ENCODE measurements around the gene TMEM63C.
A peak's percentile ranks its signal among the peaks of the same experiment; 100 is the strongest.

The TMEM63C gene

GRCh38 chr14:77265561-77266335 lies 84.2 kb downstream of the TMEM63C start:
- H3K4me3 Mint-ChIP-seq: no peak overlapping the region
- H3K9me3 Mint-ChIP-seq: peaks cover 5% of the 10 kb centered on the region
- H3K4me1 Mint-ChIP-seq: peaks cover 4% of the 10 kb centered on the region
- peaks cover 16% of the 10 kb centered on the region for H3K27me3 Mint-ChIP-seq
- no peak overlapping the region for H3K27ac Mint-ChIP-seq
- H3K36me3 Mint-ChIP-seq: peaks cover 1% of the 10 kb centered on the region

GRCh38 chr14:77266336-77266735 lies 84.7 kb downstream of the TMEM63C start:
- Mint-ChIP-seq H3K27me3 (peaks cover 18% of the 10 kb centered on the region), H3K4me3 (no peak overlapping the region), H3K4me1 (peaks cover 4% of the 10 kb centered on the region)

GRCh38 chr14:77267937-77268699 lies 86.5 kb downstream of the TMEM63C start:
- H3K27me3 Mint-ChIP-seq: peaks cover 25% of the 10 kb centered on the region
- peaks cover 4% of the 10 kb centered on the region for H3K4me1 Mint-ChIP-seq
- H3K36me3 Mint-ChIP-seq: peaks cover 1% of the 10 kb centered on the region
- peaks cover 5% of the 10 kb centered on the region for H3K9me3 Mint-ChIP-seq
- no peak overlapping the region for H3K4me3 Mint-ChIP-seq
- no peak overlapping the region for H3K27ac Mint-ChIP-seq

More at GRCh38 chr14:77266336-77266735, 84.7 kb downstream of the TMEM63C start:
- H3K36me3 Mint-ChIP-seq: peaks cover 1% of the 10 kb centered on the region
- peaks cover 5% of the 10 kb centered on the region for H3K9me3 Mint-ChIP-seq
- no peak overlapping the region for H3K27ac Mint-ChIP-seq

- H3K4me3 Mint-ChIP-seq: no peak overlapping the region
- H3K27ac Mint-ChIP-seq: no peak overlapping the region
- peaks cover 25% of the 10 kb centered on the region for H3K27me3 Mint-ChIP-seq
- H3K9me3 Mint-ChIP-seq: peaks cover 5% of the 10 kb centered on the region
- peaks cover 1% of the 10 kb centered on the region for H3K36me3 Mint-ChIP-seq
- H3K4me1 Mint-ChIP-seq: peaks cover 4% of the 10 kb centered on the region
Observed at GRCh38 chr14:77268989-77269600, 87.5 kb downstream of the TMEM63C start.

- Mint-ChIP-seq H3K4me1 (peaks cover 4% of the 10 kb centered on the region), H3K4me3 (no peak overlapping the region), H3K9me3 (peaks cover 5% of the 10 kb centered on the region), H3K27ac (no peak overlapping the region), H3K27me3 (peaks cover 25% of the 10 kb centered on the region), H3K36me3 (peaks cover 1% of the 10 kb centered on the region)
Observed at GRCh38 chr14:77270361-77271112, 88.9 kb downstream of the TMEM63C start.

- Mint-ChIP-seq H3K4me3 (no peak within 1 kb of the TSS), H3K4me1 (peaks cover 4% of the 10 kb centered on the region), H3K27me3 (peaks cover 25% of the 10 kb centered on the region), H3K9me3 (peaks cover 5% of the 10 kb centered on the region), H3K27ac (no peak within 1 kb of the TSS), H3K36me3 (peaks cover 4% of the 10 kb centered on the region)
Observed at GRCh38 chr14:77271113-77271710, 89.6 kb downstream of the TMEM63C start, which contains the start of gene NGB. Gene NGB, minus strand, starts transcription at chr14:77271206. Its CDS starts 269 bp downstream, at chr14:77270937.

- Mint-ChIP-seq H3K27ac (no peak overlapping the region), H3K36me3 (peaks cover 4% of the 10 kb centered on the region), H3K27me3 (peaks cover 25% of the 10 kb centered on the region)
Observed at GRCh38 chr14:77272261-77272660, 90.7 kb downstream of the TMEM63C start.

GRCh38 chr14:77273796-77274195 lies 92.2 kb downstream of the TMEM63C start:
- Mint-ChIP-seq H3K4me1 (peaks cover 4% of the 10 kb centered on the region), H3K27me3 (peaks cover 19% of the 10 kb centered on the region), H3K36me3 (peaks cover 2% of the 10 kb centered on the region), H3K4me3 (no peak overlapping the region), H3K27ac (no peak overlapping the region), H3K9me3 (no peaks in the 10 kb centered on the region)

More at GRCh38 chr14:77272261-77272660, 90.7 kb downstream of the TMEM63C start:
- peaks cover 5% of the 10 kb centered on the region for H3K9me3 Mint-ChIP-seq
- H3K4me3 Mint-ChIP-seq: no peak overlapping the region
- H3K4me1 Mint-ChIP-seq: peaks cover 4% of the 10 kb centered on the region

- no peak overlapping the region for H3K27ac Mint-ChIP-seq
- H3K27me3 Mint-ChIP-seq: peaks cover 12% of the 10 kb centered on the region
- peaks cover under 1% of the 10 kb centered on the region for H3K4me1 Mint-ChIP-seq
- H3K4me3 Mint-ChIP-seq: no peak overlapping the region
- peaks cover 2% of the 10 kb centered on the region for H3K36me3 Mint-ChIP-seq
- no peaks in the 10 kb centered on the region for H3K9me3 Mint-ChIP-seq
Observed at GRCh38 chr14:77275041-77275580, 93.5 kb downstream of the TMEM63C start.

GRCh38 chr14:77275601-77276017 lies 94.0 kb downstream of the TMEM63C start:
- H3K4me3 Mint-ChIP-seq: no peak overlapping the region
- peaks cover 2% of the 10 kb centered on the region for H3K36me3 Mint-ChIP-seq
- no peaks in the 10 kb centered on the region for H3K9me3 Mint-ChIP-seq
- H3K27ac Mint-ChIP-seq: no peak overlapping the region
- peaks cover 12% of the 10 kb centered on the region for H3K27me3 Mint-ChIP-seq
- no peaks in the 10 kb centered on the region for H3K4me1 Mint-ChIP-seq

- H3K4me1 Mint-ChIP-seq: no peaks in the 10 kb centered on the region
- H3K27ac Mint-ChIP-seq: peak overlapping the region; percentile 65
- peaks cover 2% of the 10 kb centered on the region for H3K36me3 Mint-ChIP-seq
- no peak overlapping the region for H3K4me3 Mint-ChIP-seq
- no peaks in the 10 kb centered on the region for H3K9me3 Mint-ChIP-seq
- H3K27me3 Mint-ChIP-seq: peaks cover 9% of the 10 kb centered on the region
Observed at GRCh38 chr14:77276295-77276935, 94.8 kb downstream of the TMEM63C start.

- H3K27me3 Mint-ChIP-seq: peaks cover 5% of the 10 kb centered on the region
- no peak overlapping the region for H3K4me3 Mint-ChIP-seq
- no peak overlapping the region for H3K27ac Mint-ChIP-seq
- no peaks in the 10 kb centered on the region for H3K9me3 Mint-ChIP-seq
- no peaks in the 10 kb centered on the region for H3K4me1 Mint-ChIP-seq
- H3K36me3 Mint-ChIP-seq: peaks cover 2% of the 10 kb centered on the region
Observed at GRCh38 chr14:77276959-77277358, 95.4 kb downstream of the TMEM63C start.

GRCh38 chr14:77278461-77279230 lies 97.0 kb downstream of the TMEM63C start:
- Mint-ChIP-seq H3K27ac (no peak overlapping the region), H3K4me1 (no peaks in the 10 kb centered on the region), H3K27me3 (no peaks in the 10 kb centered on the region), H3K36me3 (peaks cover 5% of the 10 kb centered on the region), H3K9me3 (no peaks in the 10 kb centered on the region), H3K4me3 (no peak overlapping the region)
